ENCODE data around the gene KLK14. TPM values are rescaled to one million over a fixed set of nuclear protein-coding genes. Genes with fewer than 3 reads are reported as not detected.

KLK14 gene
- total RNA-seq, 2 donors from 2014 or later = not detected

DNA sequence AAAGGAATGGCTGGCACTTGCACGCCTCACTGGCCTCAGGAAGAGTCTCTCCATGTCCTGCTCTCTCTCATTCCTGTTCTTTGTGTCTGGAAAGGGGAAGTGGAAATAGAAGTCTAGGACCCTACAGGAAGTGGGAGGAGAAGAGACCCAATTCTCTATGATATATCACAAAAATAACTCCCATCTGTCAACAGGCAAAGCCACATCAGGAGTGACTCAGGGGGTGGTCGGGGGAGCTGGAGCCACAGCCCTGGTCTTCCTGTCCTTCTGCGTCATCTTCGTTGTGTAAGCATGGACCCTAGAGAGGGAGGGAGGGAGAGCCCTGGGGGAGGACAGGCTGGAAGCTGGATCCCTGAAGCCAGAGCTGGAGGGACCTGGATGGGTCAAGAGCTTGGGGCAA, 45.1 kb upstream of the KLK14 start:
- Histone ChIP-seq H3K27ac (peak overlapping the region in 1 of 4 donors; percentile 58), H3K9me3 (no peaks in the 10 kb centered on the region), H3K4me1 (peaks cover 8% of the 10 kb centered on the region), H3K36me3 (replicated peaks in 1 of 2; ENCODE audit: insufficient read depth in 1 of 2, low read depth in 2 of 2) (no peaks in the 10 kb centered on the region), H3K27me3 (no peaks in the 10 kb centered on the region), H3K4me3 (no peak overlapping the region)
- TF ChIP-seq, protein P1, sequence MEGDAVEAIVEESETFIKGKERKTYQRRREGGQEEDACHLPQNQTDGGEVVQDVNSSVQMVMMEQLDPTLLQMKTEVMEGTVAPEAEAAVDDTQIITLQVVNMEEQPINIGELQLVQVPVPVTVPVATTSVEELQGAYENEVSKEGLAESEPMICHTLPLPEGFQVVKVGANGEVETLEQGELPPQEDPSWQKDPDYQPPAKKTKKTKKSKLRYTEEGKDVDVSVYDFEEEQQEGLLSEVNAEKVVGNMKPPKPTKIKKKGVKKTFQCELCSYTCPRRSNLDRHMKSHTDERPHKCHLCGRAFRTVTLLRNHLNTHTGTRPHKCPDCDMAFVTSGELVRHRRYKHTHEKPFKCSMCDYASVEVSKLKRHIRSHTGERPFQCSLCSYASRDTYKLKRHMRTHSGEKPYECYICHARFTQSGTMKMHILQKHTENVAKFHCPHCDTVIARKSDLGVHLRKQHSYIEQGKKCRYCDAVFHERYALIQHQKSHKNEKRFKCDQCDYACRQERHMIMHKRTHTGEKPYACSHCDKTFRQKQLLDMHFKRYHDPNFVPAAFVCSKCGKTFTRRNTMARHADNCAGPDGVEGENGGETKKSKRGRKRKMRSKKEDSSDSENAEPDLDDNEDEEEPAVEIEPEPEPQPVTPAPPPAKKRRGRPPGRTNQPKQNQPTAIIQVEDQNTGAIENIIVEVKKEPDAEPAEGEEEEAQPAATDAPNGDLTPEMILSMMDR (IDR thresholded peaks at IDR 0.05) = no peak
- TF ChIP-seq POLR2A (IDR thresholded peaks at IDR 0.05) = peak in 2 of 3 donors; percentile 28 to 65
- WGBS, 2 donors = 40 to 63% methylated on average over 2 to 4 of the region's 4 CpGs
- intact Hi-C loops (cut with DNase I) = no loop called here
- ATAC-seq = no peak
- DNase-seq = peak in 1 of 4 donors; percentile 80

DNA sequence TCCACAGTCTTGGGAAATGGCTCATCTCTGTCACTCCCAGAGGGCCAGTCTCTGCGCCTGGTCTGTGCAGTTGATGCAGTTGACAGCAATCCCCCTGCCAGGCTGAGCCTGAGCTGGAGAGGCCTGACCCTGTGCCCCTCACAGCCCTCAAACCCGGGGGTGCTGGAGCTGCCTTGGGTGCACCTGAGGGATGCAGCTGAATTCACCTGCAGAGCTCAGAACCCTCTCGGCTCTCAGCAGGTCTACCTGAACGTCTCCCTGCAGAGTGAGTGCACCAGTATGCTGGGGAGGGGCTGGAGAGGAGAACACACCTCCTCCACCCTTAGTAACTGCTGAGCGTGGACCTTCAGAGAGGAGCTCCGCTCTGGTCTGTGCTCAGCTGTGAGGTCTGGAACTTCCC, 44.3 kb upstream of the KLK14 start:
- peak overlapping the region in 1 of 4 donors; percentile 49 for H3K27ac ChIP-seq
- no peaks in the 10 kb centered on the region for H3K27me3 ChIP-seq
- no peak for TF ChIP-seq POLR2A (IDR thresholded peaks at IDR 0.05)
- TF ChIP-seq, protein P1 (IDR thresholded peaks at IDR 0.05) = no peak
- H3K4me1 ChIP-seq = peaks cover 3% of the 10 kb centered on the region
- DNase-seq (no peak), ATAC-seq (no peak)
- intact Hi-C loops (cut with DNase I) = no loop called here
- H3K4me3 ChIP-seq = no peak overlapping the region
- no peaks in the 10 kb centered on the region for H3K9me3 ChIP-seq
- no peaks in the 10 kb centered on the region for H3K36me3 ChIP-seq (replicated peaks in 1 of 2; ENCODE audit: insufficient read depth in 1 of 2, low read depth in 2 of 2)
- 45 to 64% methylated on average over 2 to 6 of the region's 6 CpGs for WGBS, 2 donors

DNA sequence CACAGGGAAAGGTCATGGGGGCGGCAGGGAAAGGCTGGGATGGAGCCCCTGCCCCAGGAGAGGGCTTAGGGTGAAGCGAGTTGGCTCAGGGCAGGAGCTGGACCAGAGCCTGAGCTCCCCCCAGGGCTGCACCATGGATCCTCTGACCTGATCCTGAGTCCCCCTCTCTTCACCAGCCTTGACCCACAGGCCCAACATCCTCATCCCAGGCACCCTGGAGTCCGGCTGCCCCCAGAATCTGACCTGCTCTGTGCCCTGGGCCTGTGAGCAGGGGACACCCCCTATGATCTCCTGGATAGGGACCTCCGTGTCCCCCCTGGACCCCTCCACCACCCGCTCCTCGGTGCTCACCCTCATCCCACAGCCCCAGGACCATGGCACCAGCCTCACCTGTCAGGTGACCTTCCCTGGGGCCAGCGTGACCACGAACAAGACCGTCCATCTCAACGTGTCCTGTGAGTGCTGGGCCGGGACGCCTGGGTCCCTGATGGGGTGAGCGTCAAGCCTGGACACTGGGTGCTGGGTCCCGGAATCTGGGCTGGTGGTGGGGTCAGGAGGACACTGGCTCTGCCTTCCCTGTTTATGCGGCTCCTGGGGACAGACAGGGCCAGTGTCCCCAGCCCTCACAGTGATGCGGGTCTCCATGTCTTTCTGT, 42.9 kb upstream of the KLK14 start:
- no peak for DNase-seq
- TF ChIP-seq POLR2A (IDR thresholded peaks at IDR 0.05) = no peak
- TF ChIP-seq, protein P1 (IDR thresholded peaks at IDR 0.05) = no peak
- Histone ChIP-seq H3K27me3 (no peaks in the 10 kb centered on the region), H3K4me3 (no peak overlapping the region), H3K27ac (peak overlapping the region in 1 of 4 donors; percentile 69), H3K36me3 (replicated peaks in 1 of 2; ENCODE audit: insufficient read depth in 1 of 2, low read depth in 2 of 2) (no peaks in the 10 kb centered on the region), H3K9me3 (no peaks in the 10 kb centered on the region), H3K4me1 (no peaks in the 10 kb centered on the region)
- WGBS, 2 donors = 53 to 63% methylated on average over 6 to 14 of the region's 16 CpGs
- no peak for ATAC-seq
- intact Hi-C loops (cut with DNase I) = no loop called here

DNA sequence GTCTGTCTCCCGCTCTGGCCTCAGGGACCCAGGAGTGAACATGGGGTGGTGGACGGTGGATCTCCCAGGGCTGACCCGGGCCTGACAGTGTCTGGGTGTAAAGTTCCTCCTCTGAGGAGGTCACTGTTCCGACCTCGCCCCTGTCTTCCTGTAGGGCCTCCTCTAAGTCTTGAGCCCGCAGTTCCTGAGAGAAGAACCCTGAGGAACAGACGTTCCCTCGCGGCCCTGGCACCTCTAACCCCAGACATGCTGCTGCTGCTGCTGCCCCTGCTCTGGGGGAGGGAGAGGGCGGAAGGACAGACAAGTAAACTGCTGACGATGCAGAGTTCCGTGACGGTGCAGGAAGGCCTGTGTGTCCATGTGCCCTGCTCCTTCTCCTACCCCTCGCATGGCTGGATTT, 42.0 kb upstream of the KLK14 start, which contains the start of gene SIGLEC9:
Gene SIGLEC9, plus strand, starts transcription at position 178 of the 400 bp plus-strand sequence. Its CDS starts 69 bp downstream, at position 247.
- ATAC-seq (no peak), DNase-seq (peak in 2 of 4 donors; percentile 16 to 79)
- no peaks in the 10 kb centered on the region for H3K36me3 ChIP-seq (replicated peaks in 1 of 2; ENCODE audit: insufficient read depth in 1 of 2, low read depth in 2 of 2)
- no peaks in the 10 kb centered on the region for H3K9me3 ChIP-seq
- H3K27me3 ChIP-seq = no peaks in the 10 kb centered on the region
- H3K4me3 ChIP-seq = no peak within 1 kb of the TSS
- peak within 1 kb of the TSS in 1 of 4 donors; percentile 69 for H3K27ac ChIP-seq
- intact Hi-C loops (cut with DNase I) = no loop called here
- no peaks in the 10 kb centered on the region for H3K4me1 ChIP-seq
- TF ChIP-seq, protein P1 (IDR thresholded peaks at IDR 0.05) = no peak
- TF ChIP-seq POLR2A (IDR thresholded peaks at IDR 0.05) = peak in 2 of 3 donors; percentile 17 to 63
- WGBS, 2 donors = 42 to 68% methylated on average over 8 to 14 of the region's 14 CpGs

DNA sequence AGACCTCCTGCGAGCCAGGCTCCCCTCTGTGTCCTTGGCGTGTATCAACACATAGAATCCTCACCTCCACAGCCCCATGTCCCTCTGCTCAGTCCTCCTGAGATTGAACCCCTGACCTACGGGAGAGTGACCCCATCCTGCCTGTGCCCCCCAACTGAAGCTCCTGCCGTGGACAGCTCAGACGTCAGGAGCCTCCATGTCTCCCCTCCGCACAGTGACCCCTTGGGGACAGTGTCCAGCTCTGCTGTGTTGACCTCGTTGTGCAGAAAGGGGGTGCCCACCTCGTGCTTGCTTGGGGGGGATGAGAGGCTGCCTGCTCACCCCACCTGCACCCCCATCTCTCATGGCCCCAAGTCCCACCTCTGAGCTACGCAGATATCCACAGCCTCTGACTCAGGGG, 41.5 kb upstream of the KLK14 start:
- Histone ChIP-seq H3K4me1 (no peaks in the 10 kb centered on the region), H3K36me3 (replicated peaks in 1 of 2; ENCODE audit: insufficient read depth in 1 of 2, low read depth in 2 of 2) (no peaks in the 10 kb centered on the region), H3K4me3 (no peak overlapping the region), H3K9me3 (no peaks in the 10 kb centered on the region), H3K27me3 (no peaks in the 10 kb centered on the region), H3K27ac (peak overlapping the region in 1 of 4 donors; percentile 69)
- ATAC-seq (no peak), DNase-seq (no peak)
- TF ChIP-seq POLR2A (IDR thresholded peaks at IDR 0.05) = no peak
- TF ChIP-seq, protein P1 (IDR thresholded peaks at IDR 0.05) = no peak
- intact Hi-C loops (cut with DNase I) = no loop called here
- 54 to 55% methylated on average over 5 to 8 of the region's 9 CpGs for WGBS, 2 donors
